ENCODE measurements around the gene COP1. TPM values are rescaled to one million over a fixed set of nuclear protein-coding genes. Genes with fewer than 3 reads are reported as not detected.

COP1 gene
- total RNA-seq, 4 donors from 2014 or later, result 81.1 to 82.6 (median 81.5) TPM

- TF ChIP-seq CTCF (IDR thresholded peaks at IDR 0.05; ENCODE audit: low read depth), result no peak
These were observed 29.3 kb downstream of the COP1 start for GRCh38 chr1:176177764-176178163.

GRCh38 chr1:176174108-176174507 is 33.0 kb downstream of the COP1 start:
- TF ChIP-seq CTCF (IDR thresholded peaks at IDR 0.05; ENCODE audit: low read depth), result no peak

GRCh38 chr1:176172215-176172614 is 34.9 kb downstream of the COP1 start:
- no peak for TF ChIP-seq CTCF (IDR thresholded peaks at IDR 0.05; ENCODE audit: low read depth)

- no peak for TF ChIP-seq CTCF (IDR thresholded peaks at IDR 0.05; ENCODE audit: low read depth)
These were observed 39.9 kb downstream of the COP1 start for GRCh38 chr1:176167210-176167609.

GRCh38 chr1:176165573-176165972 is 41.5 kb downstream of the COP1 start:
- TF ChIP-seq CTCF (IDR thresholded peaks at IDR 0.05; ENCODE audit: low read depth), result no peak

- no peak for TF ChIP-seq CTCF (IDR thresholded peaks at IDR 0.05; ENCODE audit: low read depth)
These were observed 42.9 kb downstream of the COP1 start for GRCh38 chr1:176164014-176164678.

- no peak for TF ChIP-seq CTCF (IDR thresholded peaks at IDR 0.05; ENCODE audit: low read depth)
These were observed 47.1 kb downstream of the COP1 start for GRCh38 chr1:176159993-176160392.

All from subcutaneous adipose tissue (tissue), 4 donors.